GM12891 (cell line): ENCODE results near the gene COMP.

ENCODE experiments used
- POLR2A ChIP-seq: IDR thresholded peaks from 2 replicates; pipeline ENCODE4 v1.6.1; 2011; ENCODE audit warnings: low read depth, low read length, control low read depth
- POLR2AphosphoS5 ChIP-seq: IDR thresholded peaks from 2 replicates; pipeline ENCODE4 v1.6.1; 2011; ENCODE audit warnings: low read depth, low read length, control low read depth
- POU2F2 ChIP-seq: IDR thresholded peaks from 2 replicates; pipeline ENCODE4 v1.6.1; 2011; ENCODE audit warnings: low read depth, mild to moderate bottlenecking, control low read depth, low read length, moderate library complexity
- TAF1 ChIP-seq: IDR thresholded peaks from 2 replicates; pipeline ENCODE4 v1.6.1; 2011; ENCODE audit warnings: low read depth, low read length, control low read depth

DNA sequence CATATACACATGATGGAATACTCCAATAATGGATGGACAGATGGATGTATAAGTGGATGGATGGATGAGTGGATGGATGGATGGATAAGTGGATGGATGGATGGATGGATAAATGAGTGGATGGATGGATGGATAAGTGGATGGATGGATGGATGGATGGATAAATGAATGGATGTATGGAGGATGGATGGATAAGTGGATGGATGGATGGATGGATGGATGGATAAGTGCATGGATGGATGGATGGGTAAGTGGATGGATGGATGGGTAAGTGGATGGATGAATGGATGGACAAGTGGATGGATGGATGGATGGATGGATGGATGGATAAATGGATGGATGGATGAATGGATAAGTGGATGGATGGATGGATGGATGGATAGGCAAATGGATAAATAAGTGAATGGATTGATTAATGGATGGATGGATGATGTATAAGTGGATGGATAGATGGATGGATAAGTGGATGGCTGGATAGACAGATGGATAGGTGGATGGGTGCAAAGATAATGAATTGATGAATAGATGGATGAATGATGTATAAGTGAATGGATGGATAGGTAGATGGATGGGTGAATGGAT is 8.4 kb upstream of the COMP start:
- no peak for TF ChIP-seq POLR2AphosphoS5
- TF ChIP-seq POLR2A: no peak
- no peak for TF ChIP-seq TAF1
- no peak for TF ChIP-seq POU2F2
